ENCODE measurements around the gene ADAMTSL3.
"Not testable (repeated sequence)": the region's sequence is repeated elsewhere in the genome, so short reads cannot be mapped to it uniquely, and the experiment has no call there.

Gene ADAMTSL3

GRCh38 chr15:83732196-83732595 is 78.3 kb downstream of the ADAMTSL3 start:
- no peak overlapping the region for H3K9ac ChIP-seq (ENCODE audit: low read length)
- H3K36me3 ChIP-seq (ENCODE audit: control insufficient read depth, low read depth, low read length): no peaks in the 10 kb centered on the region
- H3K9me3 ChIP-seq (ENCODE audit: control insufficient read depth, low read depth, low read length): no peaks in the 10 kb centered on the region
- H3K4me3 ChIP-seq (ENCODE audit: low read length): no peak overlapping the region
- H3K27me3 ChIP-seq (ENCODE audit: control insufficient read depth, insufficient read depth, low read length): no peaks in the 10 kb centered on the region
- H3K4me1 ChIP-seq (ENCODE audit: control insufficient read depth, low read depth, low read length): peaks cover 3% of the 10 kb centered on the region
- no peak overlapping the region for H3K27ac ChIP-seq (ENCODE audit: low read length)

- Histone ChIP-seq H3K9ac (ENCODE audit: low read length) (no peak overlapping the region), H3K36me3 (ENCODE audit: control insufficient read depth, low read depth, low read length) (no peaks in the 10 kb centered on the region), H3K27ac (ENCODE audit: low read length) (no peak overlapping the region), H3K9me3 (ENCODE audit: control insufficient read depth, low read depth, low read length) (no peaks in the 10 kb centered on the region), H3K4me1 (ENCODE audit: control insufficient read depth, low read depth, low read length) (peaks cover 3% of the 10 kb centered on the region), H3K27me3 (ENCODE audit: control insufficient read depth, insufficient read depth, low read length) (no peaks in the 10 kb centered on the region), H3K4me3 (ENCODE audit: low read length) (no peak overlapping the region)
Measured at GRCh38 chr15:83732770-83733169, 78.8 kb downstream of the ADAMTSL3 start.

- H3K9me3 ChIP-seq (ENCODE audit: control insufficient read depth, low read depth, low read length): no peaks in the 10 kb centered on the region
- H3K4me3 ChIP-seq (ENCODE audit: low read length): no peak overlapping the region
- no peaks in the 10 kb centered on the region for H3K36me3 ChIP-seq (ENCODE audit: control insufficient read depth, low read depth, low read length)
- no peak overlapping the region for H3K9ac ChIP-seq (ENCODE audit: low read length)
- peaks cover 3% of the 10 kb centered on the region for H3K4me1 ChIP-seq (ENCODE audit: control insufficient read depth, low read depth, low read length)
- H3K27me3 ChIP-seq (ENCODE audit: control insufficient read depth, insufficient read depth, low read length): no peaks in the 10 kb centered on the region
- H3K27ac ChIP-seq (ENCODE audit: low read length): no peak overlapping the region
Measured at GRCh38 chr15:83733206-83733605, 79.3 kb downstream of the ADAMTSL3 start.

DNA sequence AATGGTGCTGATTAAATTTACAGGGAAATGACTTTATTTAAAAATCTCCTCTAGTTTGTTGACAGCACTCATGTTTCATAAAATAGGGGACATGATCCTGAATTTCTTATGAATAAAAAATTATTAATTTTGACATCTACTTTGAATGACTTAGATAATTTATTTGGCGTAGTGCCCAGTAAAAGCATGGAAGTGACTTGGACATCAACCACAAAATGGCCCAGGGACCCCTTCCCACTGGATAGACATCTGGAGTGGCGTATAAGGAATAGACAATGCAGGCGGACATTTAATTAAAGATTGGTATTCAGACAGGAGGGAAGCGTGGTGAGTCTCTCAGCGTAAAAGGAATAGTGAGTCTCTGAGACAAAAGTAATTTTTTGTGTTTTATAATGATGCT is 79.8 kb downstream of the ADAMTSL3 start:
- no peak overlapping the region for H3K4me3 ChIP-seq (ENCODE audit: low read length)
- H3K9ac ChIP-seq (ENCODE audit: low read length): no peak overlapping the region
- no peaks in the 10 kb centered on the region for H3K36me3 ChIP-seq (ENCODE audit: control insufficient read depth, low read depth, low read length)
- H3K27ac ChIP-seq (ENCODE audit: low read length): no peak overlapping the region
- H3K27me3 ChIP-seq (ENCODE audit: control insufficient read depth, insufficient read depth, low read length): no peaks in the 10 kb centered on the region
- peaks cover 3% of the 10 kb centered on the region for H3K4me1 ChIP-seq (ENCODE audit: control insufficient read depth, low read depth, low read length)
- H3K9me3 ChIP-seq (ENCODE audit: control insufficient read depth, low read depth, low read length): no peaks in the 10 kb centered on the region

GRCh38 chr15:83734487-83734886 is 80.6 kb downstream of the ADAMTSL3 start:
- no peaks in the 10 kb centered on the region for H3K27me3 ChIP-seq (ENCODE audit: control insufficient read depth, insufficient read depth, low read length)
- no peak overlapping the region for H3K27ac ChIP-seq (ENCODE audit: low read length)
- H3K9me3 ChIP-seq (ENCODE audit: control insufficient read depth, low read depth, low read length): no peaks in the 10 kb centered on the region
- H3K36me3 ChIP-seq (ENCODE audit: control insufficient read depth, low read depth, low read length): no peaks in the 10 kb centered on the region
- no peak overlapping the region for H3K9ac ChIP-seq (ENCODE audit: low read length)
- peaks cover 3% of the 10 kb centered on the region for H3K4me1 ChIP-seq (ENCODE audit: control insufficient read depth, low read depth, low read length)
- H3K4me3 ChIP-seq (ENCODE audit: low read length): no peak overlapping the region

DNA sequence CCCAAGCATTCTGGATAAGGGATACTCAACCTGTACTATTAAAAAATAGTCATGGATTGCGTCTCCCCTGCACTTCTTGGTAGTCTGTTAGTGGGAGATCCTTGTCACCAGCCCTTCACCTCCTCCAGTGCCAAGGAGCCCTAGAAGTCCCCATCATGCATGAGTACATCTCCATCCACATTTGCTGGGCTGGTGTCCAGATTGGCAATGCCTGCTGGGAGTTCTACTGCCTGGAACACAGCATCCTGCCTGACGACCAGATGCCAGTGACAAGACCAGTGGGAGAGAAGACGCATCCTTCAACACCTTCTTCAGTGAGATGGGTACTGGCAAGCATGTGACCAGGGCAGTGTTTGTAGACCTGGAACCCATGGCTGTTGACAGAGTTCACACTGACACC is 85.7 kb downstream of the ADAMTSL3 start:
- no peaks in the 10 kb centered on the region for H3K4me1 ChIP-seq (ENCODE audit: control insufficient read depth, low read depth, low read length)
- H3K27ac ChIP-seq (ENCODE audit: low read length): no peak overlapping the region
- H3K9me3 ChIP-seq (ENCODE audit: control insufficient read depth, low read depth, low read length): no peaks in the 10 kb centered on the region
- no peaks in the 10 kb centered on the region for H3K27me3 ChIP-seq (ENCODE audit: control insufficient read depth, insufficient read depth, low read length)
- H3K36me3 ChIP-seq (ENCODE audit: control insufficient read depth, low read depth, low read length): no peaks in the 10 kb centered on the region
- no peak overlapping the region for H3K9ac ChIP-seq (ENCODE audit: low read length)
- H3K4me3 ChIP-seq (ENCODE audit: low read length): no peak overlapping the region

GRCh38 chr15:83745771-83746170 is 91.8 kb downstream of the ADAMTSL3 start:
- Histone ChIP-seq H3K36me3 (ENCODE audit: control insufficient read depth, low read depth, low read length) (no peaks in the 10 kb centered on the region), H3K9ac (ENCODE audit: low read length) (no peak overlapping the region), H3K27me3 (ENCODE audit: control insufficient read depth, insufficient read depth, low read length) (no peaks in the 10 kb centered on the region), H3K9me3 (ENCODE audit: control insufficient read depth, low read depth, low read length) (no peaks in the 10 kb centered on the region), H3K4me3 (ENCODE audit: low read length) (no peak overlapping the region), H3K27ac (ENCODE audit: low read length) (no peak overlapping the region), H3K4me1 (ENCODE audit: control insufficient read depth, low read depth, low read length) (no peaks in the 10 kb centered on the region)

GRCh38 chr15:83746231-83746630 is 92.3 kb downstream of the ADAMTSL3 start:
- Histone ChIP-seq H3K4me1 (ENCODE audit: control insufficient read depth, low read depth, low read length) (no peaks in the 10 kb centered on the region), H3K9me3 (ENCODE audit: control insufficient read depth, low read depth, low read length) (no peaks in the 10 kb centered on the region), H3K4me3 (ENCODE audit: low read length) (no peak overlapping the region), H3K9ac (ENCODE audit: low read length) (no peak overlapping the region), H3K27me3 (ENCODE audit: control insufficient read depth, insufficient read depth, low read length) (no peaks in the 10 kb centered on the region), H3K36me3 (ENCODE audit: control insufficient read depth, low read depth, low read length) (no peaks in the 10 kb centered on the region), H3K27ac (ENCODE audit: low read length) (no peak overlapping the region)

GRCh38 chr15:83747050-83747717 is 93.3 kb downstream of the ADAMTSL3 start:
- Histone ChIP-seq H3K4me1 (ENCODE audit: control insufficient read depth, low read depth, low read length) (no peaks in the 10 kb centered on the region), H3K27ac (ENCODE audit: low read length) (no peak overlapping the region), H3K4me3 (ENCODE audit: low read length) (no peak overlapping the region), H3K9me3 (ENCODE audit: control insufficient read depth, low read depth, low read length) (no peaks in the 10 kb centered on the region), H3K9ac (ENCODE audit: low read length) (no peak overlapping the region), H3K27me3 (ENCODE audit: control insufficient read depth, insufficient read depth, low read length) (no peaks in the 10 kb centered on the region), H3K36me3 (ENCODE audit: control insufficient read depth, low read depth, low read length) (no peaks in the 10 kb centered on the region)

DNA sequence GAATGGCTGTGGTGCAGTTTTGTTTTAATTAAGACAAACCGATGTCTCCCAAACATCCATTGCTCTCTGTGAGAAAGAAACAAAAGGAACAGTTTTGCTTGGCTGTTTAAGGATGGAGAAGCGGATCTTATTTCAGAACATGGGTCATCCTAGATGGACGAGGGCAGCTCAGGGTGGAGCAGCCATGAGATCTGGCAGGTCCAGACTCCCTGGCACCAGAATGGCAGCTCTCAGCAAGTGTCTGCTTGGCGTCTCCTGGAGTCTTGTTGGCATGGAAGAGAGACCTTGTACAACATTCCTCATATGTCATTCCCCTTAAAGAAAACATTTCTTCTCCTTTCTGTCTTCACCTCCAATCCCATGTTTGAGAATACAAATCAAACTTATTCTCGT is 93.8 kb downstream of the ADAMTSL3 start:
- Histone ChIP-seq H3K27ac (ENCODE audit: low read length) (no peak overlapping the region), H3K9me3 (ENCODE audit: control insufficient read depth, low read depth, low read length) (no peaks in the 10 kb centered on the region), H3K36me3 (ENCODE audit: control insufficient read depth, low read depth, low read length) (no peaks in the 10 kb centered on the region), H3K27me3 (ENCODE audit: control insufficient read depth, insufficient read depth, low read length) (no peaks in the 10 kb centered on the region), H3K9ac (ENCODE audit: low read length) (no peak overlapping the region), H3K4me1 (ENCODE audit: control insufficient read depth, low read depth, low read length) (no peaks in the 10 kb centered on the region), H3K4me3 (ENCODE audit: low read length) (no peak overlapping the region)

GRCh38 chr15:83753872-83754493 is 100.1 kb downstream of the ADAMTSL3 start:
- H3K9me3 ChIP-seq (ENCODE audit: control insufficient read depth, low read depth, low read length): peaks cover 4% of the 10 kb centered on the region
- no peak overlapping the region for H3K4me3 ChIP-seq (ENCODE audit: low read length)
- H3K27me3 ChIP-seq (ENCODE audit: control insufficient read depth, insufficient read depth, low read length): no peaks in the 10 kb centered on the region
- H3K27ac ChIP-seq (ENCODE audit: low read length): no peak overlapping the region
- no peak overlapping the region for H3K9ac ChIP-seq (ENCODE audit: low read length)
- H3K4me1 ChIP-seq (ENCODE audit: control insufficient read depth, low read depth, low read length): no peaks in the 10 kb centered on the region
- no peaks in the 10 kb centered on the region for H3K36me3 ChIP-seq (ENCODE audit: control insufficient read depth, low read depth, low read length)

GRCh38 chr15:83757291-83757690 is 103.4 kb downstream of the ADAMTSL3 start:
- not testable (repeated sequence) for H3K4me1 ChIP-seq (ENCODE audit: control insufficient read depth, low read depth, low read length); H3K4me3 ChIP-seq (ENCODE audit: low read length); H3K27me3 ChIP-seq (ENCODE audit: control insufficient read depth, insufficient read depth, low read length); H3K9me3 ChIP-seq (ENCODE audit: control insufficient read depth, low read depth, low read length); H3K9ac ChIP-seq (ENCODE audit: low read length); H3K36me3 ChIP-seq (ENCODE audit: control insufficient read depth, low read depth, low read length); H3K27ac ChIP-seq (ENCODE audit: low read length)
